GM19452 (cell line): Measurements from ENCODE around the gene BDKRB2.

ENCODE experiments used
- ATAC-seq: cut with Tn5 transposase; IDR thresholded peaks from one replicate; pipeline ENCODE4 v1.9.1; 2021; ENCODE audit not compliant: unreplicated experiment

Gene BDKRB2

GRCh38 chr14:96268431-96269358, 64.1 kb downstream of the BDKRB2 start:
- ATAC-seq = no peak

- no peak for ATAC-seq
Observed at GRCh38 chr14:96269359-96269710, 64.7 kb downstream of the BDKRB2 start.

DNA sequence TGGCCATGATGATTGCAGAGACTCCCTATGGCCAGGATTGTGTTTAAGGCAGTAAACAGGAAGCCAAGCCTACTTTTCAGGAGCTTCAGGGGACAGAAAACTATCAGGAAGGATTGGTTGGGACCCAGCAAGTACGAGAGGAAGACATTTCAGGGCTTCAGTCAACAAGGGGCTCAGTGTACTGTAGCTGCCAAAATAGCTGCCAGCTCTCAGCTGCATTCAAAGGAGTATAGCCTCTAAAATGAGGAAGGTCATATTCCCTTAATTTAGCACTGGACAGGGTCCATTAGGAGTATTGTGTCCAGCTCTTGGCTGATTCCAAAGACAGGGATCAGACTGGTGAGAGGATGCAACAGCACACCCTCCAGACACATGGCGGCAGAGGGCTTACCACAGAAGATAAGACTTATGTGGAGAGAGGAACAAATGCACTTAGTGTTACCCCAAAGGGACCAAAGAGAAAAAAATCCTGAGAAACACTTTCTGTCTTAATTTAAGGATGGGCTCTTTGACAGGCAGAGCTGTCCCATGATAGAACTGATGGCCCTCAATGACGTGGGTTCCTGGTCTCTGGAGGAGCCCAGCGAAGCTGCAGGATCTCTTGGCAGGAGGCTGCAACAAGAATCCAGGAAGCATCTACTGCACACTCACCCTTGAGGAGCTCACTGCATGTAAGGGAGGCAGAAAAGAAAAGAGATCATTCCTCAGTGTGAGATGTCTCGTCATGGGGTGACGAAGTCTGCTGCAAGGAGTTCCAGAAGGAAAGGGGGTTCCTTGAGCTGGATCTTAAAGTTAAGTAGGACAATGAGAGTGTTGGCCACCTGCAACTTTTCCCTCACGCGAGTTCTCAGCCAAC, 66.2 kb downstream of the BDKRB2 start:
- ATAC-seq = no peak

DNA sequence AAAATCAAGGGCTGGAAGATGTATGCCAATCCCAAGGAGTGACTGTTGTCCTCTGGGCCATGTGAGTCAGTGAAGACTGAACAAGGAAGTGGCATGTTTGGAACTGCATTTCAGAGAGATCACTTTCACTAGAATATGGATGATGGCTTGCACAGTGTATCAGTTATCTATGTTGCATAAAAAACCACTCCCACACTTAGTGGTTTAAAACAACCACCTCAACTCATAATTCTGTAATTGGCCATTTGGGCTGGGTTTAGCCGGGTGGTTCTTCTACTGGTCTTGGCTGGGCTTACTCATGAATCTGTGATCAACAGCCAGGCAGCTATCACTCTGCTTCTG, 66.8 kb downstream of the BDKRB2 start:
- ATAC-seq = no peak

GRCh38 chr14:96272777-96273473, 68.3 kb downstream of the BDKRB2 start:
- no peak for ATAC-seq

DNA sequence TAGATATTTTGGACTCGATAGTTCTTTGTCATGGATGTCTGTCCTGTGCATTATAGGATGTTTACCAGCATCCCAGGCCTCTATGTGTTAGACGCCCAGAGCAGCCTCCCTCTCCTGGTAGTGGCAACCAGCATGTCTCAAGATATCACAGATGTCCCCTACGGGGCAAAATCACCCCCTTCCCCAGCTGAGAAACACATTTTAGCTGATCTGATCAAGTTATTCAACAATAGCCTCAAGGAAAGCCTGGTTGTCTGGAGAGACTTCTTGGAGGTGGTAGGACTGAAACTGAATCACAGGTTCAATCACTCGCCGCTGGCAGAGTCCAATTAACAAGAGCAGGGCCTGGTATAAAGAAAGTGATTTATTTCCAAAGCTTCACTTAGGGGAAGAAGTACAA, 69.0 kb downstream of the BDKRB2 start:
- ATAC-seq = no peak

DNA sequence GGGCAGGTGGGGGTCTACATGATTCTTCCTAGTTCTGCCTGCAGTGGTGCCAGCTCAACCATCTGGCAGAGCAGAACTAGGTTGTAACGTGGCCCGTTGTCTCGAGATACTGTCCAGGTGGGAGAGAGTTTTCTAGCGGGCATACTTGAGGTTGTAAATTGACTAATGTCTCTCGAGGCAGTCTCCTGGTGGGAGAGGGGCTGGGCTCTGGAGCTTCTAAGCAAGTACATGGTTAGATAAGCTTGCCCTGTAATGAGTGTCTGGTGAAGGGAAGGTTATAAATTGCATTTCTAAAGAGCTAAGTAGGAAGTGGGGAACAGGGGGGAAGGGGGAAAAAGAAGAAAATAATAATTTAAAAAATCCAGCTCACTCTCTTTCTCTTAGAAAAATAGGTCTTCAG, 69.5 kb downstream of the BDKRB2 start:
- no peak for ATAC-seq

GRCh38 chr14:96274543-96274942, 69.9 kb downstream of the BDKRB2 start:
- no peak for ATAC-seq

DNA sequence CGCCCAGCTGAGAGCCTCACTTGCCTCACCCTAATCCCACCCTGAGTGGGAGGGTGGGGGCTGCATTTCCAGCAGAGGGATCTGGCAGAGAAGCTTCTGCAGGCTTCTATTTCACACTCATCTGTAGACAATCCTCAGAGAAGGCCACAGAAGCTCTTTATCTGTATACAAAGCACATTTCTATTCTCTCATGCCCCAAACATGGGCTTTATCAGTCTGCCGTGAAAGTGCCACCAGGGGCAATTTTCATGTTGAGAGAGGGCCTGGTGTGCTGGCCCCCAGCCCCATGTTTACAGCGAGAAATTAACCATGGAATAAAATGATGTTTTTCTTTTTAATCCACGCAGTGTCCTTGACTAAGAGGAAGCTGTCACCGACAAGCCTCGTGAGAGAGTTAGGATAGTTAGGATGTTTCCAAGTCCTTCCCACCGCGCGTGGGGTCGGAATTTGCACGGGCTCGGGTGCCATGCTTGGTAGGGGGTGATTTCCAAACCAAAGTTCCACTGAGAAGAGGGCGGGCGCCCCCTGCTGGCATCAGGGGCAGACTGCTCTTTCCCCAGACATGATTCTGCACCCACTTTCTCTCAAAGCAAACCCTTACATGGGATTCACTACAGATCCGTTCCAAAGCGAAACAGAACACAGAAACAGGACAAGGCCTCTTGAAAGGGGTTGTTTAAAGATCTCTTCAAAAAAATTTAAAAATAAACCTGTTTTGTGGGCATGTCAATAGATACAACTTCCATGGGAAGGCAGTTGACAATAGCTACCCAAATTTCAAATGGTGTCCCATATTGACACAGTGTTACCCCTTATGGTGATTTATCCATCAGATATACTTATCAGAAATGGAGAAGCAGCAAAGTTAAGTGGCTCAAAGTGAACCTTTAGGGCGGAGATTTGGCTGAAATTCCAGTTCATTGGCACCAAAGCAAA, 70.8 kb downstream of the BDKRB2 start:
- ATAC-seq = no peak

- no peak for ATAC-seq
Observed at GRCh38 chr14:96277890-96278289, 73.3 kb downstream of the BDKRB2 start.

DNA sequence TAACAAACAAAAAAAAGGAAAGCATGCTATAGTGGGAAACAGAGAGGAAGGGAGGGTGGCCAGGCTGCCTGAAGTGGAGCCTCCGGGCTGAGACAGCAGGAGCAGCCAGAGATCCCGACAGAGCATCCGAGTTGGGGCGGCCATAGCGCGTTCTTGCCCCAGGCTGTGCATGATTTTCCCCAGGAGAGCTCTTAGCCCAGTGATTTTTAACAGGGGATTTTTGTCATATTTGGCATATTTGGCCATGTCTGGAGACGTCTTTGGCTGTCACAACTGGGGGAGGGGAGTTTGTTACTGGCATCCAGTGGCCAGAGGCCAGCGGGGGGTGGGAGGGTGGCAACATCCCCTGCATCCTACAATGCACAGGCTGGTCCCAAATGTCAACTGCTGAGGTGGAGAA, 74.9 kb downstream of the BDKRB2 start:
- ATAC-seq = no peak

- no peak for ATAC-seq
Observed at GRCh38 chr14:96280104-96280503, 75.5 kb downstream of the BDKRB2 start.

- ATAC-seq = no peak
Observed at GRCh38 chr14:96281486-96281885, 76.8 kb downstream of the BDKRB2 start.

- no peak for ATAC-seq
Observed at GRCh38 chr14:96284008-96284407, 79.4 kb downstream of the BDKRB2 start.

DNA sequence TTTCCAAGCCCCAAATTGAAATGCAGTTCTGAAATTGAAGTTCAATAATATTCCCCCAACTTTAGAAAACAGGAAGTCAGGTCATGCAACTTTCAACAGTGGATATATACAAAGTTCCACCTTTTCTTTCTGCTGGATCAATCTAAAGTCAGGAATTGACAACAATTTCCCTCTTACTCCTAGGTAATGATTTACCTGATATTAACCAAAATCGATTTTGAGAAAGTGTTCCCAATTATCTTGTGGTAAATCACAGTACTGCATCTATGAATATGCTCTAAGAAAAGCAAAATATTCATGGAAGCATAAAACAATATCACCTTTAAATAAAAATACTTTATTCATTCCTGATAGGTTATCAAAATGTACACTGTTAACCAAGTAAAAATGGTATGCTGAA, 79.8 kb downstream of the BDKRB2 start:
- ATAC-seq = no peak

DNA sequence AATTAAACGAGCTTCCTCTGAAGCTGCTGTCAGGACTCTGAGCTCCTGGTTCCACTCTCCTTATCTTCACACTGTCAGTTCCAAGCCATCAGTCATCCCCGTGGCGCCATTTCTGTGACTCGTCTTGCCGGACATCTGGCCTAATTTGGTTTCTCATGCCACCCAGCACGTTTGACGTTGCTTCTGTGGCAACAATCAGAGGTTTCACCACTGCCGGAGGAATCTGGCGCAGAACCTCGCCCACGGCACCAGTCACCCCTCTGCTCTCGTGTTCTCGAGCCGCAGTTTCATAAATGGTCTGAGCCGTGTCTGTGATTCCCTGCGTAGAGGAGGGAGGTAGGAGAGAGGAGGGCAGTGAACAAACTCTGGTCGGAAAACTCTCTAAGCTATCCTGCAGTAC, 81.0 kb downstream of the BDKRB2 start:
- ATAC-seq = no peak

- no peak for ATAC-seq
Observed at GRCh38 chr14:96286251-96286650, 81.6 kb downstream of the BDKRB2 start.

DNA sequence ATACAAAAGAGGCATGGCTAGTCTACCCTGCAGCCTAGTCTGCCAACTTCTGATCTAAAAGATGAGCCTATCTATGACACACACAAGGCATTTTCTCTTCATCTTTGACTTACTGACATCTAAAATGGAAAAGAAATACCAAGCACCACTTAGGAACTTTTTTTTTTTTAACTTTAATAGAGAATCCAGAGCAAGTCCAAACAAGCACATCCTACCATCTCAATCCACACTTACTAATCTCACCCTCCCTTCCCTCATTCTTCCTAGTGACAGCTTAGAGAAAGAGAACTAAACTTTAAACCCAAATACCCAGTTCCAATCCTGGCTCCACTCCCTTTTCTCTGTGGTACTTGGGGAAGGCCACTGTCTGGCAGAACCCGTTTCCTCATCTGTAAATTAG, 83.2 kb downstream of the BDKRB2 start:
- no peak for ATAC-seq
